Keratinocyte (primary cell): ENCODE measurements around the gene STX16. TPM values are rescaled to one million over a fixed set of nuclear protein-coding genes. Genes with fewer than 3 reads are reported as not detected.

ENCODE experiments used
- DNase-seq: peaks from one replicate; pipeline ENCODE4 v3.0.0-alpha.2; 2011; ENCODE audit warnings: low read depth, missing footprints, low spot score
- FAIRE-seq: peaks from 2 replicates; lab custom pipeline; 2011; peaks lifted over from hg19 to GRCh38; lab: Jason Lieb, UNC
- H2AFZ ChIP-seq: 2 replicates; pipeline ENCODE4 v1.6.0; 2012; ENCODE audit warnings: low read length, control low read depth, inconsistent platforms; ENCODE audit not compliant: control insufficient read depth
- H3K27ac ChIP-seq: 2 replicates; pipeline ENCODE4 v1.5.1; 2011; ENCODE audit warnings: low read length; ENCODE audit not compliant: control insufficient read depth, insufficient read depth
- H3K27me3 ChIP-seq: 3 replicates; pipeline ENCODE4 v1.6.0; 2011; ENCODE audit warnings: low read length; ENCODE audit not compliant: control insufficient read depth, insufficient read depth; ENCODE audit errors: extremely low read depth
- H3K36me3 ChIP-seq, 2 experiments: 2 replicates in 1 of 2; 3 replicates in 1 of 2; pipeline ENCODE4 v1.5.1; 2011; ENCODE audit warnings: low read length in 2 of 2, mild to moderate bottlenecking in 1 of 2; ENCODE audit not compliant: control insufficient read depth in 2 of 2, insufficient read depth in 2 of 2; ENCODE audit errors: extremely low read depth in 1 of 2
- H3K4me1 ChIP-seq: 3 replicates; pipeline ENCODE4 v1.5.1; 2011; ENCODE audit warnings: low read length; ENCODE audit not compliant: control insufficient read depth, insufficient read depth; ENCODE audit errors: extremely low read depth
- H3K4me2 ChIP-seq: 3 replicates; pipeline ENCODE4 v1.6.0; 2011; ENCODE audit warnings: low read depth, low read length; ENCODE audit not compliant: control insufficient read depth, insufficient read depth; ENCODE audit errors: extremely low read depth
- H3K4me3 ChIP-seq, 3 experiments: fragments of 200-600 bp in 1 of 3; sonication (generic) in 1 of 3; 2 replicates in 2 of 3; 3 replicates in 1 of 3; pipeline ENCODE4 v1.5.1; 2011 to 2016; ENCODE audit warnings: low read length in 3 of 3, mild to moderate bottlenecking in 3 of 3, control low read depth in 2 of 3, inconsistent platforms in 1 of 3, low read depth in 1 of 3, mixed read lengths in 1 of 3, mixed run types in 1 of 3, moderate library complexity in 1 of 3; ENCODE audit not compliant: control insufficient read depth in 2 of 3, insufficient read depth in 2 of 3; ENCODE audit errors: extremely low read depth in 1 of 3
- H3K79me2 ChIP-seq: 2 replicates; pipeline ENCODE4 v1.6.0; 2012; ENCODE audit warnings: low read length; ENCODE audit not compliant: control insufficient read depth, insufficient read depth
- H3K9ac ChIP-seq: 3 replicates; pipeline ENCODE4 v1.6.0; 2011; ENCODE audit warnings: low read length; ENCODE audit not compliant: control insufficient read depth, insufficient read depth; ENCODE audit errors: extremely low read depth
- H3K9me1 ChIP-seq: 3 replicates; pipeline ENCODE4 v1.6.0; 2011; ENCODE audit warnings: low read length; ENCODE audit not compliant: control insufficient read depth, insufficient read depth; ENCODE audit errors: extremely low read depth
- H3K9me3 ChIP-seq: 2 replicates; pipeline ENCODE4 v1.5.1; 2012; ENCODE audit warnings: low read depth, low read length; ENCODE audit not compliant: control insufficient read depth
- H4K20me1 ChIP-seq: 3 replicates; pipeline ENCODE4 v1.6.0; 2011; ENCODE audit warnings: low read length; ENCODE audit not compliant: control insufficient read depth, insufficient read depth; ENCODE audit errors: extremely low read depth
- CTCF ChIP-seq, 3 experiments: IDR thresholded peaks in 1 of 3; conservative IDR thresholded peaks in 1 of 3; optimal IDR thresholded peaks in 1 of 3; 2 replicates in 2 of 3; 3 replicates in 1 of 3; pipeline versions ENCODE3 to v1.5.1; 2011; ENCODE audit warnings: low read length in 3 of 3, mild to moderate bottlenecking in 3 of 3, moderate library complexity in 2 of 3, control low read depth in 1 of 3, inconsistent platforms in 1 of 3; ENCODE audit not compliant: insufficient read depth in 2 of 3; ENCODE audit errors: extremely low read depth in 1 of 3
- EZH2 ChIP-seq: IDR thresholded peaks from one replicate; pipeline ENCODE4 v1.6.1; 2012; ENCODE audit warnings: inconsistent platforms, mild to moderate bottlenecking, low read length, moderate library complexity
- dilution Hi-C: fragments of 300-500 bp; cut with MboI; formaldehyde crosslinking; loops from one replicate; pipeline ENCODE4 v1.7.0; 2020; ENCODE audit warnings: low sequenced_read_pairs; ENCODE audit not compliant: extremely low pct_ligation_motif_present
- polyA plus RNA-seq, 5 experiments: library from polyadenylated mRNA; depleted of rRNA in 3 of 5; stranded (reverse) in 3 of 5; stranded (forward) in 1 of 5; unstranded in 1 of 5; fragments of >200 nt; gene quantifications; 1 replicate in 1 of 5; 2 replicates in 3 of 5; 3 replicates in 1 of 5; pipeline versions ENCODE4 v1.2.1 to v1.2.3, GENCODE V29; 2011 to 2012; ENCODE audit warnings: missing spikeins in 2 of 5, low read depth in 1 of 5, low replicate concordance in 1 of 5

STX16 gene
- polyA plus RNA-seq, 1 donor (not counting 4 experiments of a cell fraction or from before 2014, with no cell fraction given), result 69.7 TPM

GRCh38 chr20:58696411-58696961 is 45.4 kb downstream of the STX16 start:
- Histone ChIP-seq H3K27me3 (no peaks in the 10 kb centered on the region), H3K4me3 (no peak overlapping the region), H2AFZ (no peak overlapping the region), H3K9ac (no peak overlapping the region), H3K36me3 (peaks cover 0 to 14% of the 10 kb centered on the region in 2 experiments), H3K9me1 (no peaks in the 10 kb centered on the region), H4K20me1 (no peaks in the 10 kb centered on the region), H3K27ac (no peak overlapping the region), H3K9me3 (no peaks in the 10 kb centered on the region), H3K4me1 (peaks cover 10% of the 10 kb centered on the region), H3K79me2 (no peaks in the 10 kb centered on the region), H3K4me2 (no peak overlapping the region)
- no peak for FAIRE-seq
- no peak for TF ChIP-seq CTCF (optimal IDR thresholded peaks at IDR 0.05 in 1 of 3, IDR thresholded peaks at IDR 0.05 in 1 of 3, conservative IDR thresholded peaks at IDR 0.05 in 1 of 3; ENCODE audit: extremely low read depth in 1 of 3, insufficient read depth in 2 of 3, low read length in 3 of 3)
- TF ChIP-seq EZH2, result no peak
- no peak for DNase-seq
- dilution Hi-C loops, result no loop called here

GRCh38 chr20:58697201-58697866 is 46.3 kb downstream of the STX16 start:
- Histone ChIP-seq H3K4me2 (no peak overlapping the region), H3K9ac (no peak overlapping the region), H3K27me3 (no peaks in the 10 kb centered on the region), H3K4me1 (peaks cover 7% of the 10 kb centered on the region), H3K27ac (no peak overlapping the region), H3K9me3 (no peaks in the 10 kb centered on the region), H3K79me2 (no peaks in the 10 kb centered on the region), H4K20me1 (no peaks in the 10 kb centered on the region), H3K4me3 (no peak overlapping the region), H3K9me1 (no peaks in the 10 kb centered on the region), H2AFZ (no peak overlapping the region), H3K36me3 (peaks cover 0 to 19% of the 10 kb centered on the region in 2 experiments)
- no peak for FAIRE-seq
- no peak for TF ChIP-seq EZH2
- TF ChIP-seq CTCF (optimal IDR thresholded peaks at IDR 0.05 in 1 of 3, IDR thresholded peaks at IDR 0.05 in 1 of 3, conservative IDR thresholded peaks at IDR 0.05 in 1 of 3; ENCODE audit: extremely low read depth in 1 of 3, insufficient read depth in 2 of 3, low read length in 3 of 3), result no peak
- dilution Hi-C loops, result no loop called here
- no peak for DNase-seq
